HCT116 (cell line): ENCODE results near the gene AJUBA. TPM values are rescaled to one million over a fixed set of nuclear protein-coding genes. Genes with fewer than 3 reads are reported as not detected.
"Not testable (repeated sequence)": the region's sequence is repeated elsewhere in the genome, so short reads cannot be mapped to it uniquely, and the experiment has no call there.

ENCODE experiments used
- ATAC-seq: fragments of 200-7000 bp; cut with Tn5 transposase; 2 replicates; pipeline ENCODE4 v1.9.1; 2020; ENCODE audit warnings: mild to moderate bottlenecking, moderate library complexity
- BruUV-seq: library from RNA; stranded (reverse); fragments of 400-500 nt; replicated peaks from 2 replicates; lab custom pipeline; 2021; lab: Mats Ljungman, UMichigan
- CTCF ChIA-PET: fragments of 300-600 bp; sonication (Branson Sonifier 250); formaldehyde crosslinking; loops from one replicate; lab custom pipeline; 2021; ENCODE audit warnings: antibody characterized with exemption; lab: Charles Lee
- POLR2A ChIA-PET: fragments of 300-600, 350-600 bp; sonication (Branson Sonifier 250); formaldehyde crosslinking; loops from one replicate; lab custom pipeline; 2021; ENCODE audit warnings: antibody characterized with exemption; lab: Charles Lee
- RAD21 ChIA-PET, 2 experiments: fragments of 300-600 bp; sonication (Branson Sonifier 250); formaldehyde crosslinking; loops; one replicate each; lab custom pipeline; 2023; ENCODE audit warnings: low total read pairs in 2 of 2; ENCODE audit not compliant: uncharacterized antibody in 2 of 2, unreplicated experiment in 2 of 2, low non-redundant PET in 1 of 2; lab: Charles Lee
- DNase-seq: peaks from one replicate; pipeline ENCODE4 v3.0.0-alpha.2; 2010; ENCODE audit warnings: low read depth, low spot score
- H2AFZ ChIP-seq: fragments of 200-600 bp; shearing (Covaris generic), sonication (generic); 2 replicates; pipeline ENCODE4 v1.6.1; 2017; ENCODE audit warnings: low read depth, mixed run types, mixed read lengths, antibody characterized with exemption, low read length; ENCODE audit not compliant: poor library complexity, severe bottlenecking
- H3K27ac ChIP-seq: 2 replicates; pipeline ENCODE4 v1.5.1; 2012; ENCODE audit warnings: low read depth, low read length
- H3K27me3 ChIP-seq: fragments of 200-600 bp; sonication (generic); 2 replicates; pipeline ENCODE4 v1.6.1; 2016; ENCODE audit warnings: mixed run types, low read length, mixed read lengths; ENCODE audit not compliant: insufficient read depth
- H3K36me3 ChIP-seq, 2 experiments: fragments of 200-500 bp in 1 of 2; fragments of 200-600 bp in 1 of 2; sonication (Bioruptor generic) in 1 of 2; sonication (generic) in 1 of 2; 2 replicates each; pipeline versions ENCODE4 v1.5.1 to v1.6.1; 2014 to 2016; ENCODE audit warnings: low read length in 2 of 2, inconsistent platforms in 1 of 2, mixed read lengths in 1 of 2, mixed run types in 1 of 2; ENCODE audit not compliant: insufficient read depth in 2 of 2, control insufficient read depth in 1 of 2
- H3K4me1 ChIP-seq, 2 experiments: fragments of 200-600 bp in 1 of 2; sonication (generic) in 1 of 2; 2 replicates each; pipeline versions ENCODE4 v1.5.1 to v1.6.1; 2012 to 2017; ENCODE audit warnings: low read length in 2 of 2, inconsistent platforms in 1 of 2, mild to moderate bottlenecking in 1 of 2, mixed read lengths in 1 of 2, mixed run types in 1 of 2, moderate library complexity in 1 of 2; ENCODE audit not compliant: insufficient read depth in 2 of 2, control insufficient read depth in 1 of 2
- H3K4me2 ChIP-seq: fragments of 200-600 bp; sonication (generic); 2 replicates; pipeline ENCODE4 v1.6.1; 2017; ENCODE audit warnings: mixed run types, low read length, mixed read lengths
- H3K4me3 ChIP-seq, 2 experiments: fragments of 200-600 bp in 1 of 2; sonication (generic) in 1 of 2; replicated peaks in 1 of 2; 2 replicates each; pipeline ENCODE4 v1.5.1; 2011 to 2016; ENCODE audit warnings: low read length in 2 of 2, control low read depth in 1 of 2, low read depth in 1 of 2, mild to moderate bottlenecking in 1 of 2, mixed read lengths in 1 of 2, mixed run types in 1 of 2
- H3K79me2 ChIP-seq: fragments of 200-600 bp; sonication (generic); 2 replicates; pipeline ENCODE4 v1.6.1; 2017; ENCODE audit warnings: mild to moderate bottlenecking, mixed run types, low read length, moderate library complexity, mixed read lengths; ENCODE audit not compliant: insufficient read depth
- H3K9ac ChIP-seq: fragments of 200-600 bp; sonication (generic); 2 replicates; pipeline ENCODE4 v1.6.1; 2016; ENCODE audit warnings: low read length, mixed read lengths
- H3K9me2 ChIP-seq: fragments of 200-600 bp; sonication (generic), shearing (Covaris generic); 2 replicates; pipeline ENCODE4 v1.6.1; 2017; ENCODE audit warnings: mixed run types, mild to moderate bottlenecking, moderate library complexity; ENCODE audit not compliant: insufficient read depth
- H3K9me3 ChIP-seq, 2 experiments: fragments of 200-500 bp in 1 of 2; fragments of 200-600 bp in 1 of 2; sonication (Bioruptor generic) in 1 of 2; sonication (generic) in 1 of 2; 2 replicates each; pipeline ENCODE4 v1.6.1; 2014 to 2017; ENCODE audit warnings: low read length in 2 of 2, mixed read lengths in 2 of 2, inconsistent platforms in 1 of 2, low read depth in 1 of 2, mild to moderate bottlenecking in 1 of 2, mixed run types in 1 of 2, moderate library complexity in 1 of 2; ENCODE audit not compliant: control insufficient read depth in 1 of 2, insufficient read depth in 1 of 2
- H4K20me1 ChIP-seq: fragments of 200-600 bp; sonication (generic), shearing (Covaris generic); 2 replicates; pipeline ENCODE4 v1.6.1; 2017; ENCODE audit warnings: mixed run types, mild to moderate bottlenecking, moderate library complexity; ENCODE audit not compliant: insufficient read depth
- CEBPB ChIP-seq: IDR thresholded peaks from 2 replicates; pipeline ENCODE4 v1.6.1; 2012; ENCODE audit warnings: low read depth
- EGR1 ChIP-seq: IDR thresholded peaks from 2 replicates; pipeline ENCODE4 v1.6.1; 2012; ENCODE audit warnings: low read depth
- EZH2 ChIP-seq: fragments of 200-600 bp; sonication (generic); IDR thresholded peaks from 2 replicates; pipeline ENCODE4 v1.6.1; 2017; ENCODE audit warnings: antibody characterized with exemption, mixed run types
- JUND ChIP-seq: IDR thresholded peaks from 2 replicates; pipeline ENCODE4 v1.6.1; 2012
- POLR2A ChIP-seq: IDR thresholded peaks from 2 replicates; pipeline ENCODE4 v1.7.0; 2011; ENCODE audit warnings: borderline replicate concordance; ENCODE audit not compliant: insufficient read depth, insufficient read length; ENCODE audit errors: extremely low read depth
- POLR2AphosphoS5 ChIP-seq: IDR thresholded peaks from 2 replicates; pipeline ENCODE4 v1.6.1; 2011; ENCODE audit warnings: mild to moderate bottlenecking, low read depth, low read length, moderate library complexity
- TCF7L2 ChIP-seq: IDR thresholded peaks from 2 replicates; pipeline ENCODE4 v1.7.0; 2011; ENCODE audit warnings: borderline replicate concordance, inconsistent platforms; ENCODE audit not compliant: insufficient read depth, insufficient read length; ENCODE audit errors: extremely low read depth
- ZNF274 ChIP-seq: fragments of 200-500 bp; sonication (Bioruptor generic); IDR thresholded peaks from 2 replicates; pipeline ENCODE4 v1.6.1; 2014; ENCODE audit warnings: mild to moderate bottlenecking, low read depth, low read length, inconsistent platforms
- intact Hi-C: fragments of 100-400 bp; cut with micrococcal nuclease; formaldehyde crosslinking; loops from 2 replicates; pipeline ENCODE4 v1.10.0; 2022
- total RNA-seq: library from RNA; stranded (reverse); gene quantifications from one replicate; pipeline ENCODE4 v1.2.1, GENCODE V29; 2021; ENCODE audit not compliant: unreplicated experiment
- TF ChIP-seq, protein P1 (sequence below): IDR thresholded peaks from 2 replicates; pipeline ENCODE4 v1.6.1; 2012
- TF ChIP-seq, protein P2 (sequence below): IDR thresholded peaks from 2 replicates; pipeline ENCODE4 v1.6.1; 2012; ENCODE audit warnings: low read depth
- TF ChIP-seq, protein P3 (sequence below): IDR thresholded peaks from 2 replicates; pipeline ENCODE4 v1.6.1; 2011; ENCODE audit warnings: mild to moderate bottlenecking, low read length, moderate library complexity; ENCODE audit not compliant: insufficient replicate concordance; ENCODE audit errors: extremely low read depth
- TF ChIP-seq, protein P4 (sequence below): IDR thresholded peaks from 2 replicates; pipeline ENCODE4 v1.6.1; 2012

The AJUBA gene
- total RNA-seq, 1 experiment from 2014 or later, result 39.7 TPM

DNA sequence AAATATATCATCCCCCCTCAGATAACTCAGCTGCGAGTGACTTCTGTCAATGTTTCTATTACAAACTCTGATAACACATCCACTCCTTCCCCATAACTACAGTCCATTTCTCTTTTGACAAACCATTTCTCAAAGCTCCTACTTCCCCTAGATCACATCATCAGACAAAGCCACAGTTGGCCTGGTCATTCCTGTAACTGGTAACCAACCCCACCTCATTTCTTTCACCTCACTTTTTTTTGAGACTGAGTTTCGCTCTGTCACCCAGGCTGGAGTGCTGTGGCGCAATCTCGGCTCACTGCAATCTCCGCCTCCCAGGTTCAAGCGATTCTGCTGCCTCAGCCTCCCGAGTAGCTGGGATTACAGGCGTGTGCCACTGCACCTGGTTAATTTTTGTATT, 30.6 kb downstream of the AJUBA start:
- H3K27ac ChIP-seq, BruUV-seq, H3K4me2 ChIP-seq, intact Hi-C loops, H3K9me3 ChIP-seq, H3K27me3 ChIP-seq, H3K9me2 ChIP-seq, DNase-seq, CTCF ChIA-PET, H2AFZ ChIP-seq, RAD21 ChIA-PET, H3K9ac ChIP-seq, ATAC-seq, POLR2A ChIA-PET, H3K4me3 ChIP-seq, H4K20me1 ChIP-seq: not testable (repeated sequence)
- H3K4me1 ChIP-seq, result peaks cover 10 to 12% of the 10 kb centered on the region in 2 experiments
- peaks cover 11% of the 10 kb centered on the region for H3K79me2 ChIP-seq
- H3K36me3 ChIP-seq, result peaks cover 10 to 28% of the 10 kb centered on the region in 2 experiments; a peak in 3 of 4 replicates

DNA sequence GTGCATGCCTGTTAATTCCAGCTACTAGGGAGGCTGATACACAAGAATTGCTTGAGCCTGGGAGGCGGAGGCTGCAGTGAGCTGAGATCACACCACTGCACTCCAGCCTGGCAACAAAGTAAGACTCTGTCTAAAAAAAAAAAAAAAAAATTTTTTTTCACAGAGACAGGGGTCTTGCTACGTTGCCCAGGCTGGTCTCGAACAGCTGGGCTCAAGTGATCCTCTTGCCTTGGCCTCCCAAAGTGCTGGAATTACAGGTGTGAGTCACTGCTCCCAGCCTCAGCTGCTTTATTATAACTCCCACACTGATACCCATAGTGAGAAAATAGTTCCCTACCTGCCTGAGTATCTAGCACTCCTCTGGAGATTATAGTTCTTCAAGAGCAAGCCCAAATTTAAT, 36.7 kb downstream of the AJUBA start:
- ChIA-PET RAD21 (no interaction called here), POLR2A (no interaction called here), CTCF (interaction anchor here (1.0 to 1.5 kb wide), 2 partner anchors 12 to 41 kb away, joined by 3 read pairs; partner anchors contain the start of gene HAUS4)
- Histone ChIP-seq H3K4me3 (no peak overlapping the region), H3K79me2 (no peaks in the 10 kb centered on the region), H3K27me3 (no peaks in the 10 kb centered on the region), H3K27ac (no peak overlapping the region), H4K20me1 (no peaks in the 10 kb centered on the region), H3K4me2 (peak overlapping the region; percentile 32; the same call in 1 of the 2 replicates), H3K36me3 (peaks cover 0 to 24% of the 10 kb centered on the region in 2 experiments; a peak in 2 of 4 replicates), H2AFZ (no peak overlapping the region), H3K9me2 (no peaks in the 10 kb centered on the region), H3K9me3 (no peaks in the 10 kb centered on the region), H3K4me1 (peaks cover 7 to 12% of the 10 kb centered on the region in 2 experiments; a peak in 3 of 4 replicates), H3K9ac (no peak overlapping the region)
- BruUV-seq, result no TSS peak
- ATAC-seq, result 0 out of 2 replicates have a peak, but pooled peaks have one; percentile 3
- intact Hi-C loops, result no loop called here
- DNase-seq, result no peak
- TF ChIP-seq JUND, result no peak
- no peak for TF ChIP-seq POLR2AphosphoS5
- TF ChIP-seq, protein P1, sequence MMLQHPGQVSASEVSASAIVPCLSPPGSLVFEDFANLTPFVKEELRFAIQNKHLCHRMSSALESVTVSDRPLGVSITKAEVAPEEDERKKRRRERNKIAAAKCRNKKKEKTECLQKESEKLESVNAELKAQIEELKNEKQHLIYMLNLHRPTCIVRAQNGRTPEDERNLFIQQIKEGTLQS, result no peak
- TF ChIP-seq, protein P2, sequence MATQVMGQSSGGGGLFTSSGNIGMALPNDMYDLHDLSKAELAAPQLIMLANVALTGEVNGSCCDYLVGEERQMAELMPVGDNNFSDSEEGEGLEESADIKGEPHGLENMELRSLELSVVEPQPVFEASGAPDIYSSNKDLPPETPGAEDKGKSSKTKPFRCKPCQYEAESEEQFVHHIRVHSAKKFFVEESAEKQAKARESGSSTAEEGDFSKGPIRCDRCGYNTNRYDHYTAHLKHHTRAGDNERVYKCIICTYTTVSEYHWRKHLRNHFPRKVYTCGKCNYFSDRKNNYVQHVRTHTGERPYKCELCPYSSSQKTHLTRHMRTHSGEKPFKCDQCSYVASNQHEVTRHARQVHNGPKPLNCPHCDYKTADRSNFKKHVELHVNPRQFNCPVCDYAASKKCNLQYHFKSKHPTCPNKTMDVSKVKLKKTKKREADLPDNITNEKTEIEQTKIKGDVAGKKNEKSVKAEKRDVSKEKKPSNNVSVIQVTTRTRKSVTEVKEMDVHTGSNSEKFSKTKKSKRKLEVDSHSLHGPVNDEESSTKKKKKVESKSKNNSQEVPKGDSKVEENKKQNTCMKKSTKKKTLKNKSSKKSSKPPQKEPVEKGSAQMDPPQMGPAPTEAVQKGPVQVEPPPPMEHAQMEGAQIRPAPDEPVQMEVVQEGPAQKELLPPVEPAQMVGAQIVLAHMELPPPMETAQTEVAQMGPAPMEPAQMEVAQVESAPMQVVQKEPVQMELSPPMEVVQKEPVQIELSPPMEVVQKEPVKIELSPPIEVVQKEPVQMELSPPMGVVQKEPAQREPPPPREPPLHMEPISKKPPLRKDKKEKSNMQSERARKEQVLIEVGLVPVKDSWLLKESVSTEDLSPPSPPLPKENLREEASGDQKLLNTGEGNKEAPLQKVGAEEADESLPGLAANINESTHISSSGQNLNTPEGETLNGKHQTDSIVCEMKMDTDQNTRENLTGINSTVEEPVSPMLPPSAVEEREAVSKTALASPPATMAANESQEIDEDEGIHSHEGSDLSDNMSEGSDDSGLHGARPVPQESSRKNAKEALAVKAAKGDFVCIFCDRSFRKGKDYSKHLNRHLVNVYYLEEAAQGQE, result no peak
- no peak for TF ChIP-seq POLR2A
- TF ChIP-seq EGR1, result no peak
- no peak for TF ChIP-seq ZNF274
- no peak for TF ChIP-seq CEBPB
- TF ChIP-seq TCF7L2, result no peak
- TF ChIP-seq, protein P3, sequence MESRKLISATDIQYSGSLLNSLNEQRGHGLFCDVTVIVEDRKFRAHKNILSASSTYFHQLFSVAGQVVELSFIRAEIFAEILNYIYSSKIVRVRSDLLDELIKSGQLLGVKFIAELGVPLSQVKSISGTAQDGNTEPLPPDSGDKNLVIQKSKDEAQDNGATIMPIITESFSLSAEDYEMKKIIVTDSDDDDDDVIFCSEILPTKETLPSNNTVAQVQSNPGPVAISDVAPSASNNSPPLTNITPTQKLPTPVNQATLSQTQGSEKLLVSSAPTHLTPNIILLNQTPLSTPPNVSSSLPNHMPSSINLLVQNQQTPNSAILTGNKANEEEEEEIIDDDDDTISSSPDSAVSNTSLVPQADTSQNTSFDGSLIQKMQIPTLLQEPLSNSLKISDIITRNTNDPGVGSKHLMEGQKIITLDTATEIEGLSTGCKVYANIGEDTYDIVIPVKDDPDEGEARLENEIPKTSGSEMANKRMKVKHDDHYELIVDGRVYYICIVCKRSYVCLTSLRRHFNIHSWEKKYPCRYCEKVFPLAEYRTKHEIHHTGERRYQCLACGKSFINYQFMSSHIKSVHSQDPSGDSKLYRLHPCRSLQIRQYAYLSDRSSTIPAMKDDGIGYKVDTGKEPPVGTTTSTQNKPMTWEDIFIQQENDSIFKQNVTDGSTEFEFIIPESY, result no peak
- TF ChIP-seq, protein P4, sequence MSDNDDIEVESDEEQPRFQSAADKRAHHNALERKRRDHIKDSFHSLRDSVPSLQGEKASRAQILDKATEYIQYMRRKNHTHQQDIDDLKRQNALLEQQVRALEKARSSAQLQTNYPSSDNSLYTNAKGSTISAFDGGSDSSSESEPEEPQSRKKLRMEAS, result no peak
- TF ChIP-seq EZH2, result no peak
